H9 (cell line): Measurements from ENCODE around the gene SLC9A7. TPM values are rescaled to one million over a fixed set of nuclear protein-coding genes. Genes with fewer than 3 reads are reported as not detected.

Source experiments
- DNase-seq: peaks from one replicate; pipeline ENCODE4 v3.0.0-alpha.2; 2017
- H2AFZ ChIP-seq: one replicate; pipeline ENCODE4 v1.6.1; 2013; ENCODE audit warnings: mild to moderate bottlenecking, low read length, control low read depth, moderate library complexity
- H2AK5ac ChIP-seq: 2 replicates; pipeline ENCODE4 v1.6.1; 2013; ENCODE audit warnings: low read length, control low read depth, mixed read lengths; ENCODE audit not compliant: insufficient read length
- H2BK120ac ChIP-seq: one replicate; pipeline ENCODE4 v1.6.1; 2013; ENCODE audit warnings: low read depth, mild to moderate bottlenecking, low read length, control low read depth, inconsistent platforms; ENCODE audit not compliant: poor library complexity, severe bottlenecking
- H2BK12ac ChIP-seq: 2 replicates; pipeline ENCODE4 v1.6.1; 2013; ENCODE audit warnings: low read length, control low read depth, mixed read lengths, low read depth; ENCODE audit not compliant: insufficient read length
- H2BK15ac ChIP-seq: 2 replicates; pipeline ENCODE4 v1.6.1; 2013; ENCODE audit warnings: low read depth, low read length, control low read depth
- H2BK20ac ChIP-seq: one replicate; pipeline ENCODE4 v1.6.1; 2013; ENCODE audit warnings: low read depth, mild to moderate bottlenecking, low read length, control low read depth, inconsistent platforms; ENCODE audit not compliant: poor library complexity, severe bottlenecking
- H2BK5ac ChIP-seq: 2 replicates; pipeline ENCODE4 v1.6.1; 2013; ENCODE audit warnings: low read length, control low read depth, mixed read lengths; ENCODE audit not compliant: insufficient read length
- H3K14ac ChIP-seq: 2 replicates; pipeline ENCODE4 v1.6.1; 2013; ENCODE audit warnings: low read length, control low read depth; ENCODE audit not compliant: insufficient read depth
- H3K18ac ChIP-seq: 2 replicates; pipeline ENCODE4 v1.6.1; 2013; ENCODE audit warnings: low read depth, mild to moderate bottlenecking, mixed read lengths, low read length, control low read depth; ENCODE audit not compliant: insufficient read length
- H3K23ac ChIP-seq: 2 replicates; pipeline ENCODE4 v1.6.1; 2013; ENCODE audit warnings: low read length, control low read depth, mixed read lengths, low read depth; ENCODE audit not compliant: insufficient read length
- H3K23me2 ChIP-seq: 2 replicates; pipeline ENCODE4 v1.6.1; 2013; ENCODE audit warnings: low read depth, mild to moderate bottlenecking, mixed read lengths, low read length, control low read depth; ENCODE audit not compliant: insufficient read length, poor library complexity, severe bottlenecking
- H3K27ac ChIP-seq: 2 replicates; pipeline ENCODE4 v1.5.1; 2013; ENCODE audit warnings: low read length, control low read depth, mixed read lengths, low read depth; ENCODE audit not compliant: insufficient read length
- H3K27me3 ChIP-seq: 2 replicates; pipeline ENCODE4 v1.6.1; 2013; ENCODE audit warnings: low read length, control low read depth, inconsistent platforms; ENCODE audit not compliant: insufficient read depth
- H3K4ac ChIP-seq: 2 replicates; pipeline ENCODE4 v1.6.1; 2013; ENCODE audit warnings: low read depth, mild to moderate bottlenecking, control low read depth, inconsistent platforms, low read length, moderate library complexity
- H3K4me1 ChIP-seq: 2 replicates; pipeline ENCODE4 v1.6.1; 2013; ENCODE audit warnings: low read length, control low read depth, inconsistent platforms; ENCODE audit not compliant: insufficient read depth
- H3K4me2 ChIP-seq: 2 replicates; pipeline ENCODE4 v1.6.1; 2013; ENCODE audit warnings: low read length, control low read depth, mixed read lengths; ENCODE audit not compliant: insufficient read length, insufficient read depth
- H3K56ac ChIP-seq: 2 replicates; pipeline ENCODE4 v1.6.1; 2013; ENCODE audit warnings: low read depth, mild to moderate bottlenecking, mixed read lengths, low read length, control low read depth; ENCODE audit not compliant: insufficient read length
- H3K79me1 ChIP-seq: 2 replicates; pipeline ENCODE4 v1.6.1; 2013; ENCODE audit warnings: low read depth, mild to moderate bottlenecking, moderate library complexity, low read length, control low read depth, inconsistent platforms; ENCODE audit not compliant: insufficient read depth, poor library complexity, severe bottlenecking
- H3K79me2 ChIP-seq: 2 replicates; pipeline ENCODE4 v1.6.1; 2013; ENCODE audit warnings: low read length, control low read depth, inconsistent platforms; ENCODE audit not compliant: insufficient read depth
- H3K9ac ChIP-seq: 2 replicates; pipeline ENCODE4 v1.6.1; 2013; ENCODE audit warnings: low read length, control low read depth, mixed read lengths; ENCODE audit not compliant: insufficient read length; ENCODE audit errors: extremely low read depth
- H3K9me3 ChIP-seq: one replicate; pipeline ENCODE4 v1.6.1; 2013; ENCODE audit warnings: low read depth, low read length, inconsistent platforms; ENCODE audit not compliant: control insufficient read depth
- H3T11ph ChIP-seq: one replicate; pipeline ENCODE4 v1.6.1; 2013; ENCODE audit warnings: mild to moderate bottlenecking, low read length, control low read depth, inconsistent platforms
- H4K20me1 ChIP-seq: one replicate; pipeline ENCODE4 v1.6.1; 2013; ENCODE audit not compliant: control insufficient read depth, insufficient read length, insufficient read depth
- H4K5ac ChIP-seq: 2 replicates; pipeline ENCODE4 v1.6.1; 2013; ENCODE audit warnings: low read depth, mild to moderate bottlenecking, mixed read lengths, low read length, control low read depth; ENCODE audit not compliant: insufficient read length
- H4K8ac ChIP-seq: replicated peaks from 2 replicates; pipeline ENCODE4 v1.6.1; 2013; ENCODE audit warnings: low read length, control low read depth, mixed read lengths, low read depth; ENCODE audit not compliant: insufficient read length
- H4K91ac ChIP-seq: 2 replicates; pipeline ENCODE4 v1.6.1; 2013; ENCODE audit warnings: low read depth, mild to moderate bottlenecking, moderate library complexity, mixed read lengths, low read length, control low read depth; ENCODE audit not compliant: insufficient read length
- H3K27ac Mint-ChIP-seq, 3 experiments: 2 replicates in 2 of 3; 3 replicates in 1 of 3; pipeline ENCODE4 v1.8.0; 2020 to 2021; ENCODE audit warnings: mixed read lengths in 3 of 3, mild to moderate bottlenecking in 1 of 3, moderate library complexity in 1 of 3
- H3K27me3 Mint-ChIP-seq: 2 replicates; pipeline ENCODE4 v1.8.0; 2021; ENCODE audit warnings: low read depth, mild to moderate bottlenecking, moderate library complexity, mixed read lengths
- H3K36me3 Mint-ChIP-seq, 3 experiments: 2 replicates in 2 of 3; 3 replicates in 1 of 3; pipeline ENCODE4 v1.8.0; 2020 to 2021; ENCODE audit warnings: low read depth in 3 of 3, mixed read lengths in 3 of 3; ENCODE audit not compliant: insufficient read depth in 1 of 3
- H3K4me1 Mint-ChIP-seq, 2 experiments: 2 replicates each; pipeline ENCODE4 v1.8.0; 2020; ENCODE audit warnings: mixed read lengths in 2 of 2
- H3K4me3 Mint-ChIP-seq, 2 experiments: 2 replicates in 1 of 2; 3 replicates in 1 of 2; pipeline ENCODE4 v1.8.0; 2020 to 2021; ENCODE audit warnings: mild to moderate bottlenecking in 2 of 2, mixed read lengths in 2 of 2, moderate library complexity in 1 of 2
- H3K9me3 Mint-ChIP-seq, 2 experiments: 2 replicates in 1 of 2; 3 replicates in 1 of 2; pipeline ENCODE4 v1.8.0; 2020; ENCODE audit warnings: mild to moderate bottlenecking in 2 of 2, mixed read lengths in 2 of 2, moderate library complexity in 1 of 2
- CTCF ChIP-seq: fragments of 200-600 bp; sonication (generic); conservative IDR thresholded peaks from 3 replicates; pipeline ENCODE4 v1.8.0; 2021; ENCODE audit warnings: antibody characterized with exemption, mild to moderate bottlenecking
- WGBS: extraction: QIAGEN DNeasy Blood & Tissue Kit; methylation state at CpG from one replicate; pipeline ENCODE4 v1.1.7; 2013; ENCODE audit warnings: missing lambda C conversion rate, low lambda C conversion rate, mixed read lengths; ENCODE audit not compliant: insufficient read length; ENCODE audit errors: extremely low coverage; 5-methylcytosine and 5-hydroxymethylcytosine counted together
- total RNA-seq: library from RNA; stranded (reverse); gene quantifications from 2 replicates; pipeline ENCODE4 v1.2.1, GENCODE V29; 2021

The SLC9A7 gene
- total RNA-seq, 1 experiment from 2014 or later: 5.9 TPM

- Histone ChIP-seq H2BK5ac (no peak overlapping the region), H3K27me3 (no peaks in the 10 kb centered on the region; the same call in 1 of the 2 replicates), H4K20me1 (no peaks in the 10 kb centered on the region), H3K79me1 (no peaks in the 10 kb centered on the region), H3K23me2 (no peaks in the 10 kb centered on the region), H2BK20ac (no peak overlapping the region), H3K9ac (no peak overlapping the region), H3K79me2 (no peaks in the 10 kb centered on the region), H4K91ac (no peak overlapping the region), H3K9me3 (peaks cover 33% of the 10 kb centered on the region), H3K4me1 (no peaks in the 10 kb centered on the region), H3K18ac (no peak overlapping the region), H3K27ac (no peak overlapping the region), H2BK12ac (no peak overlapping the region), H3T11ph (no peak overlapping the region), H3K4me2 (no peak overlapping the region), H3K56ac (no peak overlapping the region), H3K14ac (no peak overlapping the region), H4K8ac (no peak overlapping the region), H4K5ac (no peak overlapping the region), H2BK120ac (no peak overlapping the region), H3K4ac (no peak overlapping the region), H2BK15ac (no peak overlapping the region), H2AFZ (no peak overlapping the region), H2AK5ac (no peak overlapping the region), H3K23ac (no peak overlapping the region)
- H3K4me3 Mint-ChIP-seq: no peak overlapping the region
- H3K9me3 Mint-ChIP-seq: peaks cover 69 to 73% of the 10 kb centered on the region in 2 experiments
- H3K36me3 Mint-ChIP-seq: peaks cover 0 to 28% (median 18%) of the 10 kb centered on the region in 3 experiments; a peak in 5 of 7 replicates
- TF ChIP-seq CTCF: no peak
- no peaks in the 10 kb centered on the region for H3K4me1 Mint-ChIP-seq
- H3K27ac Mint-ChIP-seq: no peak overlapping the region
- no peak for DNase-seq
- no peaks in the 10 kb centered on the region for H3K27me3 Mint-ChIP-seq
- WGBS: no CpG with 5 or more reads among the region's 2 CpGs
These were observed 123.7 kb downstream of the SLC9A7 start for GRCh38 chrX:46635186-46635585.
